HG02884 (cell line): Measurements from ENCODE around the gene TMEM14C.

Experiments used
- ATAC-seq: cut with Tn5 transposase; IDR thresholded peaks from one replicate; pipeline ENCODE4 v1.9.1; 2021; ENCODE audit warnings: mild to moderate bottlenecking, moderate library complexity; ENCODE audit not compliant: unreplicated experiment

TMEM14C gene

GRCh38 chr6:10759312-10759839, 36.5 kb downstream of the TMEM14C start:
- ATAC-seq: peak; percentile 67

GRCh38 chr6:10759884-10760329, 37.0 kb downstream of the TMEM14C start:
- ATAC-seq: no peak

- no peak for ATAC-seq
Observed at GRCh38 chr6:10763006-10763405, 40.1 kb downstream of the TMEM14C start.

GRCh38 chr6:10769419-10769818, 46.5 kb downstream of the TMEM14C start:
- ATAC-seq: no peak

GRCh38 chr6:10771371-10771894, 48.6 kb downstream of the TMEM14C start:
- ATAC-seq: no peak

- no peak for ATAC-seq
Observed at GRCh38 chr6:10778230-10778629, 55.4 kb downstream of the TMEM14C start.

- no peak for ATAC-seq
Observed at GRCh38 chr6:10779076-10779475, 56.2 kb downstream of the TMEM14C start.
